HEK293 (cell line): ENCODE data around the gene SHROOM3.

Experiments
- AEBP2 ChIP-seq: fragments of 450-650 bp; formaldehyde crosslinking; IDR thresholded peaks from 2 replicates; pipeline ENCODE4 v1.5.1; 2016; ENCODE audit warnings: missing biosample characterization, missing genetic modification characterization, borderline replicate concordance
- CTCF ChIP-seq: fragments of 450-650 bp; formaldehyde crosslinking; IDR thresholded peaks from 2 replicates; pipeline ENCODE4 v1.5.1; 2016; ENCODE audit warnings: missing biosample characterization, missing genetic modification characterization
- YY2 ChIP-seq: fragments of 450-650 bp; formaldehyde crosslinking; IDR thresholded peaks from 2 replicates; pipeline ENCODE4 v1.5.1; 2016; ENCODE audit warnings: missing biosample characterization, missing genetic modification characterization
- ZNF169 ChIP-seq: fragments of 450-650 bp; formaldehyde crosslinking; IDR thresholded peaks from 2 replicates; pipeline ENCODE4 v1.5.1; 2016; ENCODE audit warnings: missing biosample characterization, missing genetic modification characterization
- ZNF184 ChIP-seq: fragments of 450-650 bp; IDR thresholded peaks from 2 replicates; pipeline ENCODE4 v1.5.1; 2018; ENCODE audit warnings: missing biosample characterization, mild to moderate bottlenecking, missing genetic modification characterization
- ZNF280D ChIP-seq: fragments of 450-650 bp; formaldehyde crosslinking; IDR thresholded peaks from 2 replicates; pipeline ENCODE4 v1.5.1; 2016; ENCODE audit warnings: missing biosample characterization, missing genetic modification characterization
- ZNF473 ChIP-seq: fragments of 450-650 bp; formaldehyde crosslinking; IDR thresholded peaks from 2 replicates; pipeline ENCODE4 v1.5.1; 2017; ENCODE audit warnings: missing biosample characterization, missing genetic modification characterization
- TF ChIP-seq, protein P1 (sequence below): fragments of 450-650 bp; formaldehyde crosslinking; IDR thresholded peaks from 2 replicates; pipeline ENCODE4 v1.5.1; 2016; ENCODE audit warnings: missing biosample characterization, missing genetic modification characterization, borderline replicate concordance

DNA sequence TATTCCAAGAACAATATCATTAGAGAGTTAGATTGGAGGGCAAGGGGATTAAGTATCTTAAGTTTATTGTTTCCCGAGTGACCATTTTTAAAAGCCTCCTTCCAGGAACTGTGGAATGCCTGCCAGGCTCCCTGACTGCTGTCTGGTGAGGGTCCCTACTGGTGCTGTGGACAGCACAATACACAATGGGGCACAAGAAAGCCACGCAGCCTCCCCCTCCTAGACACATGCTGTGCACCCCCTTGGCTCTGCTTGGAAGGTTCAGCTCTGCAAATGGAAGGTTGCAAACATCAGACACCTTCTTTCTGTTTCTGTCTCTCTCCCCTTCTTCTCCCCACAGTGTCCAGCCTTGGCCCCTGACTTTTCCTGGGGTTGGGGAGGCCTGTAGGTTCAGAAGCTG lies 153.2 kb downstream of the SHROOM3 start:
- TF ChIP-seq CTCF (tag by site-specific recombination) (no peak), YY2 (tag by site-specific recombination) (no peak), ZNF280D (tag by site-specific recombination) (no peak), ZNF169 (no peak), ZNF184 (tag by site-specific recombination) (no peak), AEBP2 (no peak), ZNF473 (tag by site-specific recombination) (no peak)
- TF ChIP-seq, protein P1, sequence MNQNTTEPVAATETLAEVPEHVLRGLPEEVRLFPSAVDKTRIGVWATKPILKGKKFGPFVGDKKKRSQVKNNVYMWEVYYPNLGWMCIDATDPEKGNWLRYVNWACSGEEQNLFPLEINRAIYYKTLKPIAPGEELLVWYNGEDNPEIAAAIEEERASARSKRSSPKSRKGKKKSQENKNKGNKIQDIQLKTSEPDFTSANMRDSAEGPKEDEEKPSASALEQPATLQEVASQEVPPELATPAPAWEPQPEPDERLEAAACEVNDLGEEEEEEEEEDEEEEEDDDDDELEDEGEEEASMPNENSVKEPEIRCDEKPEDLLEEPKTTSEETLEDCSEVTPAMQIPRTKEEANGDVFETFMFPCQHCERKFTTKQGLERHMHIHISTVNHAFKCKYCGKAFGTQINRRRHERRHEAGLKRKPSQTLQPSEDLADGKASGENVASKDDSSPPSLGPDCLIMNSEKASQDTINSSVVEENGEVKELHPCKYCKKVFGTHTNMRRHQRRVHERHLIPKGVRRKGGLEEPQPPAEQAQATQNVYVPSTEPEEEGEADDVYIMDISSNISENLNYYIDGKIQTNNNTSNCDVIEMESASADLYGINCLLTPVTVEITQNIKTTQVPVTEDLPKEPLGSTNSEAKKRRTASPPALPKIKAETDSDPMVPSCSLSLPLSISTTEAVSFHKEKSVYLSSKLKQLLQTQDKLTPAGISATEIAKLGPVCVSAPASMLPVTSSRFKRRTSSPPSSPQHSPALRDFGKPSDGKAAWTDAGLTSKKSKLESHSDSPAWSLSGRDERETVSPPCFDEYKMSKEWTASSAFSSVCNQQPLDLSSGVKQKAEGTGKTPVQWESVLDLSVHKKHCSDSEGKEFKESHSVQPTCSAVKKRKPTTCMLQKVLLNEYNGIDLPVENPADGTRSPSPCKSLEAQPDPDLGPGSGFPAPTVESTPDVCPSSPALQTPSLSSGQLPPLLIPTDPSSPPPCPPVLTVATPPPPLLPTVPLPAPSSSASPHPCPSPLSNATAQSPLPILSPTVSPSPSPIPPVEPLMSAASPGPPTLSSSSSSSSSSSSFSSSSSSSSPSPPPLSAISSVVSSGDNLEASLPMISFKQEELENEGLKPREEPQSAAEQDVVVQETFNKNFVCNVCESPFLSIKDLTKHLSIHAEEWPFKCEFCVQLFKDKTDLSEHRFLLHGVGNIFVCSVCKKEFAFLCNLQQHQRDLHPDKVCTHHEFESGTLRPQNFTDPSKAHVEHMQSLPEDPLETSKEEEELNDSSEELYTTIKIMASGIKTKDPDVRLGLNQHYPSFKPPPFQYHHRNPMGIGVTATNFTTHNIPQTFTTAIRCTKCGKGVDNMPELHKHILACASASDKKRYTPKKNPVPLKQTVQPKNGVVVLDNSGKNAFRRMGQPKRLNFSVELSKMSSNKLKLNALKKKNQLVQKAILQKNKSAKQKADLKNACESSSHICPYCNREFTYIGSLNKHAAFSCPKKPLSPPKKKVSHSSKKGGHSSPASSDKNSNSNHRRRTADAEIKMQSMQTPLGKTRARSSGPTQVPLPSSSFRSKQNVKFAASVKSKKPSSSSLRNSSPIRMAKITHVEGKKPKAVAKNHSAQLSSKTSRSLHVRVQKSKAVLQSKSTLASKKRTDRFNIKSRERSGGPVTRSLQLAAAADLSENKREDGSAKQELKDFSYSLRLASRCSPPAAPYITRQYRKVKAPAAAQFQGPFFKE, result no peak
